NCI-H187 (cell line): ENCODE data around the gene NEURL3.
"Not testable (repeated sequence)": the region's sequence is repeated elsewhere in the genome, so short reads cannot be mapped to it uniquely, and the experiment has no call there.

Experiments used
- DNase-seq, 2 experiments: peaks; one replicate each; lab custom pipeline; 2025; lab: John Stamatoyannopoulos, UW

The NEURL3 gene

DNA sequence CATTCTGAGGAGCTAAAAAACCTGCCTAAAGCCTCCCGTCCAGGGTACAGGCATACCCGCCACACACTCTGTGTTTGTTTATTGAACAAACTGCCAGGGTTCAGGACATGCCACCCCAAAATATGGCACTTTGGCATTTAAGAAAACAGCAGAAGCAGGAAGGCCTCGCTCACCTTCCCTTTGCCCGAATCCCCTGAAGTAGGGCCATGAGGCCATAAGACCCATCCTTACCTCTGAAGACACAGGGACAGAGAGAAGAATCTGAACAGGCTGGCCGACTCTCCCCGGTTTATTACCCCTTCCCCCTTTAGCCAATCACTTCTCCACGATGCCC lies 1.7 kb upstream of the NEURL3 start:
- no peak for DNase-seq

GRCh38 chr2:96506016-96506906 lies 1.1 kb upstream of the NEURL3 start:
- no peak for DNase-seq

- no peak for DNase-seq
Observed at GRCh38 chr2:96503637-96504243, 1.4 kb downstream of the NEURL3 start.

GRCh38 chr2:96502891-96503636 lies 2.1 kb downstream of the NEURL3 start:
- DNase-seq: no peak

GRCh38 chr2:96501886-96502810 lies 3.0 kb downstream of the NEURL3 start:
- DNase-seq: no peak

- no peak for DNase-seq
Observed at GRCh38 chr2:96501471-96501874, 3.7 kb downstream of the NEURL3 start.

DNA sequence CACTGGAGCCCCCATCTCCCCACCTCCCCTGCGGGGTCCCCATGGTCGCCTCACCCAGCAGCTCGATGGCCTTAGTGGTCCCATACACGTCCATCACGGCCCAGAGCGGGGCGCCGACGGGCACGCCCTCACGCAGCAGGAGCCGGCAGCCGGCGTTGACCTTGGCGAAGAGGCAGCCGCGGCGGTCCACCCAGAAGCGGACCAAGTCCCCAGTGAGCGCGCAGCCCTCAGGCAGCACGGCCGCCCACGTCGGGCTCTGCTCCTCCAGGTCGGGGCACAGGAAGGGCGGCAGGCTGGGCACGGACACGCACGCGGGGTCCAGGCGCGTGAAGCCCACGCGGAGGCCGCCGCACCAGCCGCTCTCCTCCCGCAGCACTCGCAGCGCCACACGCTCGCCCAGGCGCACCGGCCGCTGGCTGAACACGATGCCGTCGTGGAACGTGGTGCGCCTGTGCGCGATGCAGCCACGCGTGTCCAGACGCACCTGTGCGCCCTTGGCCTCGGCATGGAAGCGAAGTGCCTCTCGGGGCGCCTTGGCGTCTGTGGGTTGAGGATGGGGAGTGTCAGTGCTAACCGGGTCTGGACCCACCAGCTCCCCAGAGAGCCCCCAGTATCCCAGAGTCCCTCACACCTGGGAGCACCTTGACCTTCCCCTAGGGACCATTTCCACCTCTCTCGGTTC lies 4.6 kb downstream of the NEURL3 start:
- DNase-seq: no peak

DNA sequence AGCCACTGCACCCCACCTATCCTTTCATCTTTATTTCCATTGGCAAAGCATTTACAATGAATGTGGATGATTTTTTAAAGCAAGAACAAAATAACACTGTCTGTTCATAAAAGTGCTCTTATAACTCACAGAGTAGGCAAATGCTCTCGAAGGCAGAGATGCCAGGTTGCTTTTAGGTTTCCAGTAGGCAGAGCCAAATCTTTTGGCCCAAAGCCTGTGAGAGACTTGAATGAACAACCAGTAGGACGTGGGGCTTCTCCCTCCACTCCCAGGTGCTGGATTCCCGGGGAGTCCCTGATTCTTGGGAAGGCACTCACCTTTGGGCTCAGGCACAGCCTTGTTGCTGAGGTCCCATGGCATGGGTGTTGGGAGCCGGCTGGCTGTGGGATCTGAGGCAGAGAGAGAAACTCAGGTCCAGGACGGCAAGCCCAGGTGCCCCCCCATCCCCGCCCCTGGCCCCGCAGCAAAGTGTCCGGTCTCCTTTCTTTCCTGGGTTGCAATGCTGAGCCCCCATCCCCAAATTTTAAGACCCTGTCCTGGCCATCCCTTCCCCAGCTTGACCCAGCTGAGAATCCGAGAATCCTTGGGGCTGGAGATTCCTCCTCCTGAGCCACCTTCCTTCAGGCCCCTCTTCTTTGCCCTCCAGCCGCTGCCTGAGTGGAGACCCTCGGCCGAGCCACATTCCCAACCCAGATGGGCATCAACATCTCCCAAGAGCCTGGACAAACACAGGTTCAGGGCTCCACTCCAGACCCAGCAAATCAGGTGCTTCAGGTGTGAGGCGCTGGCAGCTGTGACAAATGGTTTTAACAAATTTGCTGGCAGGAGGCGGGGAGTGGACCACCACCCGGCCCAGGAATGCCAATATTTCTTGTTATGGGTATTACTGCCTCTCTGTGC lies 5.8 kb downstream of the NEURL3 start:
- DNase-seq: no peak

GRCh38 chr2:96498611-96499010 lies 6.5 kb downstream of the NEURL3 start:
- DNase-seq: not testable (repeated sequence)

DNA sequence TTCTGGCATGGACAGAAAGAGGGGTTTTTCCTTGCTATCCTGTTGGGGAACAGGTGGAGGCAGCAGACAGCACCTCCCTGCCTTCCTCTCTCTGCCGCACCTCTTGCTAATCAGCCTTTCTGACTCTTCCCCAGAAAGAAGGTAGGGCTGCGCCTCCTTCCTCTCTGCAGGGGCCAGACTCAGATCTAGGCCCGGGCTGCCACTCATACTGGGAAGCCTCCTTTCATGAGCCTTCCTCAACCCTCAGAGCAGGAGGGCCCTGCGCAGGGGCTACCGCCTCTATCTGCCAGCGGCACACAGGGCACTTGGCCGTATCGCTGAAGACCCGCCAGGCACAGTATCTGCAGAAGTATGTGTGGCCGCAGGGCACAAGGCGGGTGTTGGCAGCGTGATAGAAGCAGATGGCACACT lies 7.1 kb downstream of the NEURL3 start:
- no peak for DNase-seq

DNA sequence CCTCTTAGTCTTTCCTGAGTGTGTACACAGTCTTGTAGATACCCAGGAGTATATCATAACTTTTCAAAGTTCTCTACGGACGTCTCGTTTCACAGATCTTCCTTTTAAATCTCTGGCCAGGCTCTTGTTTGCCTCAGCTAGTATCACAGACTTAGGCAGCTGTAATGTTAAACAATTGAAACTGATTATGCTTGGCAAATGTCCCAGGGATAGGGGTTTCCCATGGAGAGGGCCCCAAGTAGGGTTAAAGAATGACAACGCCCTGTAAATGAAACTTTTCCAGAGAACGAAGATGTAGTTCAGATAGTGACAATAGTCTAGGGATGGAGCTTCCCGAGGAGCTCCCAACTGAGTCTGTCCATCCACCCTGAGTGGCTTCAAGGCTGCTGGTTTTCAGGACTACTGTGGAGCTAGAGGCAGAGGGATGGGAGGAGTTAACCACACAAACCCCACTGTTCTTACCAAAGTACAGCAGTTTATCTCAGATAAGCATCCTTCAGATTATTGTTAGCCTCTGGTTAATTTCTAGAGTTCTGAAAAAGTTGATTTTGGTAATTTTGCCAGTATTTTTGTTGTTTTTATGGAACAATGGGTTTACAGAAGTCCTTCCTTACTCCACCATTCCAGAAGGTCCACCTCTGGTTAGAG lies 9.1 kb downstream of the NEURL3 start:
- DNase-seq: no peak

- no peak for DNase-seq
Observed at GRCh38 chr2:96494188-96494587, 11.0 kb downstream of the NEURL3 start.

DNA sequence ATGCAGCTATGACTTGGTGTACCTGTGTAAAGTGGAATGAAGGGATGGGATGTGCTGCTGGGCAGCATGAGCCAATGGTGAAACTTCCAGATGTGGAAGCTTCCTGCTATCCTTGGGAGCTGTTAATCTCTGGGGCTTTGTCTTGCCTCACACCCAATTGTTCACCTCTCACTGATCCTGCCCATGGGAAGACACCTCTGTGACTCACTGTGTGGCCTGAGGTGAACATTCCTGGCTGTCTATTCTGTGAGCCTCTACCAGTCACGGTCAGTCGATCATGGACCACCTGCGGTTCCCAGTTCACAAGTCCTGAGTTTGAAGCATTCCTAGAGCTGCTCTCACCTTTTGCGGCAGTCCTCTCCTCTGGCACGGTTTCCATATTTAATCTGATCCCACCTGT lies 12.1 kb downstream of the NEURL3 start:
- no peak for DNase-seq

GRCh38 chr2:96491860-96492497 lies 13.2 kb downstream of the NEURL3 start:
- DNase-seq: no peak

DNA sequence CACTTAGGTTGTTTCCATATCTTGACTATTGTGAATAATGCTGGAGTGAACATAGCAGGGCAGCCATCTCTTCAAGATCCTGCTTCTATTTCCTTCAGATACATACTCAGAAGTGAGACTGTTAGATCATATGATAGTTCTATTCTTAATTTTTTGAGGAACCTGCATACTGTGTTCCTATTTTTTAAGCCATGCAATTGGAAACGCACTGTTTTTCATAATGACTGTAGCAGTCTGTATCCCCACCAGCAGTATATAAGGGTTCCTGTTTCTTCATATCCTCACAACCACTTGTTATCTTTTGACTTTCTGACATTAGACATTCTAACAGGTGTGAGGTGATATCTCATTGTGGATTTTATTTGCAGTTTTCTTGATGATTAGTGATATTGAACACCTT lies 15.5 kb downstream of the NEURL3 start:
- no peak for DNase-seq

DNA sequence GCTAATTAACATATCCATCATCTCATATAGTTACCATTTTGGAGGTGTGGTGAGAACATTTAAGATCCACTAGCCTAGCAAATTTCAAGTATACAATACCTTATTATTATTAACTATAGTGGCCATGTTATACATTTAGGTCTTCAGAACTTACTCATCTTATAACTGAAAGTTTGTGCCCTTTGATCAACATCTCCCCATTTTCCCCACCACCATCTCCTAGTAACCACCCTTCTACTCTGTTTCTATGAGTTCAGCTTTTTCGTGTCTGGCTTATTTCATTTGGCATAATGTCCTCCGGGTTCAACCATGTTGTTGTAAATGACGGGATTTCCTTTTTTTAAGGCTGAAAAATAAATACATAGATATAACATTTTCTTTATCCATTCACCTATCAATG lies 15.9 kb downstream of the NEURL3 start:
- no peak for DNase-seq

GRCh38 chr2:96486696-96487095 lies 18.5 kb downstream of the NEURL3 start:
- no peak for DNase-seq

- DNase-seq: no peak
Observed at GRCh38 chr2:96485751-96486651, 19.2 kb downstream of the NEURL3 start.
